GM19467 (cell line): Measurements from ENCODE around the gene CYP2A6.
"Not testable (repeated sequence)": the region's sequence is repeated elsewhere in the genome, so short reads cannot be mapped to it uniquely, and the experiment has no call there.

Experiments used
- ATAC-seq: cut with Tn5 transposase; IDR thresholded peaks from one replicate; pipeline ENCODE4 v1.9.1; 2021; ENCODE audit warnings: mild to moderate bottlenecking, moderate library complexity; ENCODE audit not compliant: unreplicated experiment

The CYP2A6 gene

DNA sequence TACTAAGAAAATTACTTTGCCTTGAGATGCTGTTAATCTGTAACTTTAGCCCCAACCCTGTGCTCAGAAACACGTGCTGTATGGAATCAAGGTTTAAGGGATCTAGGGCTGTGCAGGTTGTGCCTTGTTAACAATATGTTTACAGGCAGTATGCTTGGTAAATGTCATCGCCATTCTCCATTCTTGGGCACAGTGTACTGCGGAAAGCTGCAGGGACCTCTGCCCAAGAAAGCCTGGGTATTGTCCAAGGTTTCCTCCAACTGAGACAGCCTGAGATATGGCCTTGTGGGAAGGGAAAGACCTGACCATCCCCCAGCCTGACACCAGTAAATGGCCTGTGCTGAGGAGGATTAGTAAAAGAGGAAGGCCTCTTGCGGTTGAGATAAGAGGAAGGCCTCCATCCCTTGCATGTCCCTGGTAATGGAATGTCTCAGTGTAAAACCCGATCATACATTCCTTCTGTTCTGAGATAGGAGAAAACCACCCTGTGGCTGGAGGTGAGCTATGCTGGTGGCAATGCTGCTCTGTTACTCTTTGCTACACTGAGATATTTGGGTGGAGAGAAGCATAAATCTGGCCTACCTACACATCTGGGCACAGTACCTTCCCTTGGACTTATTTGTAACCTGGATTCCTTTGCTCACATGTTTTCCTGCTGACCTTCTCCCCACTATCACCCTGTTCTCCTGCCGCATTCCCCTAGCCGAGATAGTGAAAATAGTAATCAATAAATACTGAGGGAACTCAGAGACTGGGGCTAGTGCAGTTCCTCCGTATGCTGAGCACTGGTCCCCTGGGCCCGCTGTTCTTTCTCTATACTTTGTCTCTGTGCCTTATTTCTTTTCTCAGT is 27.3 kb downstream of the CYP2A6 start:
- ATAC-seq = not testable (repeated sequence)

- ATAC-seq = no peak
These were observed 28.1 kb downstream of the CYP2A6 start for GRCh38 chr19:40822161-40822560.

DNA sequence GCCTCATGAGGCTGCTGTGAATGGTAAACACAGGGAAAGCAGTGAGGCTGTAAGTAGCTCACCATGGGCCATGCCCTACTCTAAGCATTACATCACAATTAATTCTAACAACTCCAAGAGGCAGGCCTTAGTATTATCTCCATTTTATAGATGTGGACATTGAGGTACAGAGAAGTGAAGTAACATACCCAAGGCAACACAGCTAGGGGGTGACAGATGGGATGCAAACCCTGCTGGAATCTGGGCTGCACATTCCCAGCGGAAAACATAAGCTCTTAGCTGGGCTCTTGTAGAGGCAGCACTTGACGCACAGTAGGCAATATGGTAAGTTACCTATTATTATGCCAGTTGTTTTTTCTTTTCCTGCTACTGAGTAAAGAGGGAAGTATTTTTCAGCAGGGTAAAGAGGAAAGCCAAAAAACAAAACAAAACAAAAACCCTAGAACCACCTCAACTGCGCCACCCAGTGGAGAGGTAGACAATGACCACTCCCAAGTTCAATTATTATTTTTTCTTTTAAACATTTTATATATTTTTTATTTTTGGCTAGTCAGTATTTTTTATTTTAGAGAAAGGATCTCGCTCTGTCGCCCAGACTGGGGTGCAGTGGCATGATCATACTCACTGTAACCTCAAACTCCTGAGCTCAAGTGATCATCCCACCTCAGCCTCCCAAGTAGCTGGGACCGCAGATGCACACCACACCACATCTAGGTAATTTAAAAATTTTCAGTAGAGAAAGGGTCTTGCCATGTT is 30.6 kb downstream of the CYP2A6 start:
- not testable (repeated sequence) for ATAC-seq

GRCh38 chr19:40818480-40819399 is 31.5 kb downstream of the CYP2A6 start:
- not testable (repeated sequence) for ATAC-seq

- ATAC-seq = no peak
These were observed 35.0 kb downstream of the CYP2A6 start for GRCh38 chr19:40815223-40815622.

- no peak for ATAC-seq
These were observed 37.1 kb downstream of the CYP2A6 start for GRCh38 chr19:40813182-40813581.

GRCh38 chr19:40812571-40812970 is 37.7 kb downstream of the CYP2A6 start:
- ATAC-seq = not testable (repeated sequence)

DNA sequence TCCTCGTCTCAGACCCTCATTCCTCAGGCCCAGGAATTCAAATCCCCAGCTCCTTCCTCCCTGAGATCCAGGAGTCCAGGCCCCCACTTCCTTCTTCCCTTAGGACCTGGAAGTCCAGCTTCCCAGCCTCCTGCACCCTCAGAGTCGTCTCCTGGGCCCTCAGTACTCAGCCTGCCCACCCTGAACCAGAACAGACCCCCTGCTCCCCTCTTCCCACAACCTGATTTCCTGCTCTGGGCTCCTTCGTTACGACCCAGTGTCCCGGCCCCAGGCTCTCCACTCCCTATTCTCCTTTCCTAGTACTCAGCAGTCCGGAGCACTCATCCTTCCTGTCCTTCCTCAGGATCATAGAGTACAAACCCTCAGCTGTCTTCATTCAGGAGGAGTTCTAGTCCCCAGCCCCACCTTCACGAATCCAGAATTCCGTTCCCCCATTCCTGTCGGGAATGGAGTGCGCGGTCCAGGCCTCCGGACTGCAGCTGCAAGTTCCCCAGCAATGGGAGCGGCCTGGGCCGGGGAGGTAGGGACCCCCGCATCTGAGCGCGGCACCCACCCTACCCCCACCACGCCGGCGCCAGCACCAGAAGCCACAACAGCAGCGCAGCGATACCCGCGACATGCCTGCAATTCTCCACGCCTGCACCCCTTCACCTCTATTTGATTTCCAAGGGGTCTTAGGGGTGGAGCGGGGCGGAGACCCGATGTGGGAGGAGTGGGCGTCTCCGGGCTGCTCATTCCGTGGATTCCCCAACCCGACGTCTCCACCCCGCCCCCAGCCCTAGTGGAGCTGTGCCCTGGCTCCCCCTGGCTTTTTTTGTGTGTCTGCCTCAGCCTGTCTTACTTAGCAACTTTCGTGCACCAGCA is 38.5 kb downstream of the CYP2A6 start:
- no peak for ATAC-seq

DNA sequence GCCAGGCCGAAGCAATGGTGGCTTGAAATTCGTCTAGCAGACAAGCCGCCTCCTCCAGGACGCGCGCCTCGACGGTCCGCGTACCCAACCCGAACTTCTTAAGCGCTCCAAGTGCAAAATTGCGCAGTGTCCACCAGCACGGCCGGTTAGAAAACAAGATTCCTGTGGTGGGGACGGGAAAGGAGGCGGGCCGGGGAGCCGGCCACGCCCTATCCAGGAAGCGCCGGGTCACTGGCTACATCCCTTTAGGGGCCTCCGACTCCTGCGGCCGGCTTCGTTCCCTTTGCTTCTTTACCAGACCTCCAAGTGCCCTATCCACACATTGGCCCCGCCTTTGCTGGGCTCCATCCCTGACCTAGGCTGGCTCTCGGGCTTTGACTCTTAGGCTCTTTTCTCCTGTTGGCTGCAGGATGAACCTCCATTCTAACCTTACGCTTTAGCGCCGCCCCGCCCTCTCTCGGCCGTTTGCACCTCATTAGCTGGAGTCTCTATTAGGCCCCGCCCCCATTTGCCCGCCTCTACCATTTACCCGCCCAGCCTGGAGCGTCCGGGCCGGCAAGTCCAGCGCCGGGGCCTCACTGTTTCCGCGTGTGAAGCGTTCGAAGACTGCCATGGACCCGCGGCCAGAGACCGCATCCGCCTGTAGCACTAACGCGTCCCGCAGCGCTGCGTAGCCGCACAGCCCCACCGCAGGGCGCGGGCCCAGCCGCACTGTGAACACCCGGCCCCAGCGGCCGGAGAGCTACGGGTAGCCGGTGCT is 39.4 kb downstream of the CYP2A6 start:
- peak; percentile 54 for ATAC-seq

- no peak for ATAC-seq
These were observed 40.1 kb downstream of the CYP2A6 start for GRCh38 chr19:40810160-40810559.

DNA sequence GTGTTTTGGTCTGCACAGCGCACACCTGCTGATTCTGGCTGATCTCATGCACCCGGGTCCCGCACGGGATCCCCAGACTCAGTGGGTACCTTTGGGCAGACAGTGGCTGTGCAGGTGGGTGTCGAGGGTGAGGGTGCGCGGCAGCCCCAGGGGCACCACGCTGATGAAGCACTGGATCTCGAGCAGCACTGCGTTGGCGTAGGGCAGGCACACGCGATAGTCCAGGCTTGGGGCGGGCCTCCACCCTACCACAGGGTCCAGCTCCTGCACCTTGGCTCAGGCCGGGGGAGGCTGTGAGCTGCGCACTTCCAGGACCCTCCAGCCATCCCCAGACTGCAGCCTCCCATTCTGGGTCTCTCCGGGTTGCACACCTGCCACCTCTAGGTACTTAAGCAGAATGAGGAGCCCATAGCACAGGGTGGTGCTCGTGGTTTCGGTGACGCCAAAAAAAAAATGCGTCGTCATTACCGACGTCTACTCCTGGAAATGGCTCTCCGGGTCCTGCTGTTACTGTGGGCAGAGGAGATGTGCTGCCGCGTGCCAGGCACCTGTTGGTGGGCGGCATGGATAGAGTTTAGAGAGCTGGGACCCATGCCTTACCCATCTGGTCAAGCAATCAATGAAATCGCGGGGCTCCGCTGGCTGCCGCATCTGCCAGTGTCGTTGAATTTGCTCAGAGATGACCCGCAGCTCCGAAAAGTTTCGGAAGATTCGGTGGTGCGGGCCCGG is 40.7 kb downstream of the CYP2A6 start:
- ATAC-seq = no peak

- ATAC-seq = no peak
These were observed 41.8 kb downstream of the CYP2A6 start for GRCh38 chr19:40808497-40808896.

GRCh38 chr19:40808021-40808325 is 42.3 kb downstream of the CYP2A6 start:
- no peak for ATAC-seq

DNA sequence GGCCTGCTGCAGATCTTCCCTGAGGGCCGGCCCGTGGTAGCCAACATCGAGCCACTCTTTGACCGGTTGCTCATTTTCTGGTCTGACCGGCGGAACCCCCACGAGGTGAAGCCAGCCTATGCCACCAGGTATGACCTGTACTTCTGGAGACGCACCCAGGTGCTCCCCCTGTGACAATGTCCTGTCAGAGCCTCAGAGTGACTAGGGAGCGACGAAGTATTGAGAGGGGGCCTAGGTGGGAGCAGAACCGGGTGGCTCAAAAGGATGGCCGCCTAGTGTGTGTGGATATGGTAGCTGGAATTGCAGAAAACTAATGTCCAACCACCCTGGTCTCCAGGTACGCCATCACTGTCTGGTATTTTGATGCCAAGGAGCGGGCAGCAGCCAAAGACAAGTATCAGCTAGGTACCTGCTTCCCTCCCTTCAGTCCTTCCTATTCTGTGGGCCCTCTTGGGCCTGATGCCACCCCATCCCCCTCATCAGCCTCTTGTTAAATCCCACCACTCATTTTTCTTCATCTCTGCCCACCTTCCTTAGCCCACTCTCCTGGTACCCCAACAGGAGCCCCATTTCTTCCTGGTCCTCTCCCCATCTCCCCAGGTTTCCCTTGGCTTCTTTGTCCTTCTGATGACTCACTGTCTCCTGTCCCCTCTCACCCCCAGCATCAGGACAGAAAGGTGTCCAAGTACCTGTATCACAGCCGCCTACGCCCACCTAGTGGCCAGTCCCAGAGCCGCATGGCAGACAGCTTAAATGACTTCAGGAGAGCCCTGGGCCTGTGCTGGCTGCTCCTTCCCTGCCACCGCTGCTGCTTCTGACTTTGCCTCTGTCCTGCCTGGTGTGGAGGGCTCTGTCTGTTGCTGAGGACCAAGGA is 42.9 kb downstream of the CYP2A6 start:
- no peak for ATAC-seq

DNA sequence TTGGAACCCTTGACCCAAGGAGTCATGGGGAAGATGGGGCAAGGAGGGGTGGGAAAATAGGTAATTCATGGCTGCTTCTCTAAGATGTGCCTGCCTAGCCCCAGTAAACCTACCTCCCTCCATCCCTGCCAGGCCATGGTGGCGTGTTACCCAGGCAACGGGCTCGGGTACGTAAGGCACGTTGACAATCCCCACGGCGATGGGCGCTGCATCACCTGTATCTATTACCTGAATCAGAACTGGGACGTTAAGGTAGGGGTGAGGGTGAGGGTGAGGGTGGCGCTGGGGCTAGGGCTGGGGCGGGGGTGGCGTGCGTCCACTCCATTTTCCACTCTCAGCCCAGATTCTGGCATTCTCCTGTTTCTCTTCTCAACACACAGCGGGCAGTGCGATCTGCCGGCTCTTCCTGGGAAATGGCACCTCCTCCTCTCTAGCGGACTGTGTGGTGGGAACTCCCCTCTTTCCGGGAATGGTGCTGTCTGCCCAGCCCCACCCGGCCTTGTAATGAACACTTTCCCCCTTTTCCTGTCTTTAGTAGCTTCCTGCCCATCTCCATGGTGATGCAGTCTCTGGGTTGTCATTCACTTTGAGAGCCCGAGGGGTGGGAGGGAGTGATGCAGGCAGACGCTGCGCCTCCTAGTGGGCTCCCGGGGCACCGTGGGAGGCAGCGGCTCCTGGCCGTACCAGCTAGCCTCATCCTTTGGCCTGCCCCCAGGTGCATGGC is 43.7 kb downstream of the CYP2A6 start:
- no peak for ATAC-seq

DNA sequence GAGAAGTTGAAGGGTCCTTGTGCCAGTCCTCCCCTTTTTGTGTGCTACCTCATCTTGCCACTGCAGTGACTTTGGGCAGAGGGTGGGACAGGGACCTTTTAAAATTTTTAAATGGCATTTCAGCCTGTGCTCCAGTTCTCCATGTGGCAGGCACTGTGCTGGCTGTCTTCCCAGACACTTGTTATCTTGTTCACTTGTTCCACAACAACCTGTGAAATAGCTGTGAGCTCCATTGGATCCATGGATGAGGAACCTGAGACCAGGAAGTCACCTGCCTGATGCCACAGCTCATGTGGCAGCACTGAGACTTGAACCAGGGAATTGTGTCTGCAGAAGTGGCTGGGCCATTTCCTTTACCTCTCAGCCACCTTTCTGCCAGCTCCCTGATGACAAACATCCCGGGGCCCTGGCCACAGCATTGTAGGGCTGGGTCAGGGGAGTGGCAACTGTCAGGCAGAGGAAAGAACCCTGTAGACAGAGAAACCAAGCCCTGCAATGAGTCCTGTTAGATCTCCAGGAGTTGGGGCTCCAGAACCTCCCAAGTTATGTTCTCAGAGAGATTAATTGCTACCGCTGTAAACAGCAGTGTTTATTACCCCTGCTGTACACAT is 44.9 kb downstream of the CYP2A6 start:
- ATAC-seq = no peak

DNA sequence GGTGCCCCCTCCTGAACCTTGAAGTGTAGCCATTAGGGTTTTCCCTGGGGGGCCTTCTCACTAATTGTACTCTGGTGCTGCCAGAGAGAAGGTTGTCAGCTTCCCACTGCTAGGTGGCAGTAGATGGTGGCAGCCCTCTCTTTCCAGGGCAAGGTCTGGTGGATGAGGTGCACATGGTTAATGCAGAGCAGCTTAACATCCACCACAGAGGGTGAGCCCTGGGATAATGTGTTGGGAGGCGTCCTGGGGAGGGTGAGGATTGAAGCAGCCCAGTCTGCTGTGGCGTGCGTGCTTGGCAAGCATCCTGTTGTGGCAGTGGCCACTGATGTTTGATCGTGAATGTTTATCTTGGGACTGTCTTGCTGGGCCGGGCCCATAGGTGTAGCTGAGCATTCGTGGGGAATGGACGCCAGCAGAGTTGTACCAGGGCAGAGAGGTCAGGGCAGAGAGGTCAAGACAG is 45.4 kb downstream of the CYP2A6 start:
- ATAC-seq = no peak
